ENCODE results near the gene TARBP2.
"Not testable (repeated sequence)": the region's sequence is repeated elsewhere in the genome, so short reads cannot be mapped to it uniquely, and the experiment has no call there.

The TARBP2 gene

DNA sequence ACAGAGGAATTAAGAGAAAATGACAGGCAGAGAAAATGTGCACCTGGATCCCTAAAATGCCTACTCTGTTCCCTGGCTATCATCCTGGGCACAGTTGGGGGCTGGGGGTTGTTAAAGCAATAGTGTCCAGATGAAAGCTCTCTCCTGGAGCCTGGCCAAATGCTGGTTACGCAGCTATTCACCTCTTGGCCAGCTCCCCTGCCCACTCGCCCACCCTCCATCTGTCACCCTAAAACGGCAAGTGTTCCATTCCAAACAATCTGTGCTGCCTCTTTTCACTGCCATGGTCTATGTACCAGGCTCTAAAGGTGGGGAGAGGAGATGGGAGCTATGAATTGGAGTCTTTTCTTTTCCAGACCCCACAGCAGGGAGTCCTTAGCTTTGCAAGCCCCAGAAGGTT lies 30.9 kb downstream of the TARBP2 start:
- no peaks in the 10 kb centered on the region for H3K27me3 Mint-ChIP-seq
- H3K9me3 Mint-ChIP-seq = no peaks in the 10 kb centered on the region
- H3K4me1 Mint-ChIP-seq = no peaks in the 10 kb centered on the region
- H3K36me3 Mint-ChIP-seq = peaks cover 27% of the 10 kb centered on the region
- H3K4me3 Mint-ChIP-seq = no peak overlapping the region
- DNase-seq (ENCODE audit: low spot score in 2 of 2) = no peak
- no peak overlapping the region for H3K27ac Mint-ChIP-seq
- no peak for ATAC-seq (ENCODE audit: low read depth)

DNA sequence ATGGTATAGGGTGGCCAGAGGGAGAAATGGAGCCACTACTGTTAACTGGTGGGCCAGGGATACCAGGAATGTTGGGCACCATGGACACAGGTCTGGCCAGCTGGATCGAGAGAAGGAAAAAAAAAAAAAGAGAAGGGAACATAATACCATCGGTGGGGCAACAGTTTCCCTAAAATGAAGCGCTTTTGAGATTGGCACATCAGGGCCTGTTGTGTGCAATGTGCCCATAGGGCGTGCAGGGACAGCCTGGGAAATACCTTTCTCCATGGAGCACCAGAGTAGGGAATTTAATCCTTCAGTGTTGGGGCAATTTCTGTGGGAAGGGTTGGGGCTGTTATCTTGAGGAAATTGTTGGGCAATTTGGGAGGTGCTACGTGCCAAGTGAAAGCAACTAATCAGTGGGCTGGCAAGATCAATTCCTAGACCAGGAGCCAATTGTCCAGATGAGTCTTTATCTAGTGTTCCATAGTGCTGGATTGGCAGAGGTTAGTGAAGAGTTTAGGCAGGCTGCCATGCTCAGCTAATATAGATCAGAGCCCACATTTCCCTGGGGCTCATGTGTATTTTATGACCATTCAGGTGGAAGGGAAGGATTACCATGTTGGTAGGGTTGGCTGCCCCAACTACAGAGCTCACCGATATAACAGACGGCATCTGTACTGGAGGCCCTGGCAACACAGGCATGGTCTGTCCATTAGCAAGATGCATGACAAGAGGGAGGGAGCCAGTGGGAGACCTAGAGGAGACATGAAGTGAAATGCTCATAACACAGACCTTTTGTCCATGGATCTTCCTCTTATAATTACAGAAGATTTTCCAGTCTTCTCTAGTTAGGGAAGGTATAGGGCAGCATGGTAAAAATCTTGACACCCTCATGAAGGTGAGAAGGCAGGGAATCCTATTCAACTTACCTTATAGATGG lies 31.7 kb downstream of the TARBP2 start:
- no peak for DNase-seq (ENCODE audit: low spot score in 2 of 2)
- Mint-ChIP-seq H3K4me3 (no peak overlapping the region), H3K9me3 (no peaks in the 10 kb centered on the region), H3K27ac (no peak overlapping the region), H3K36me3 (peaks cover 27% of the 10 kb centered on the region), H3K4me1 (no peaks in the 10 kb centered on the region), H3K27me3 (no peaks in the 10 kb centered on the region)
- ATAC-seq (ENCODE audit: low read depth) = no peak

DNA sequence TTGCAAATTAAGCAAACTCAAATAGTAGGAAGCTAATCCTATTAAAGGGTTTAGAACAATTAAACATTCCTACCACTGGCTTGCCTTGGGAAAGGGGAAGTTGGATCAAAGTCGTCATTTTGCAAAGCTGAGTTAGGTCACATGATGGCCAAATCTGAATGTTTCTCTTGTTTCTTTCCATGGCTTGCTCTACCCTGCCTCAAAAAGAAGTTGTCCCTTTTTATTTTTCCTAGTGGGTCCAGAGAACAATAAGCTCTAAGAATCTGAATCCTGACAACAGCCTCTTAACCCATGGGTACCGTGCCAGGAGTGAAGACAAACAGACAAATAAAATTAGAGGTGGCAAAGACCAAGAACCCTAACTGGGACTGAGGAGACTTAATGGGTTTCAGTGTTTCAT lies 32.4 kb downstream of the TARBP2 start:
- peaks cover 27% of the 10 kb centered on the region for H3K36me3 Mint-ChIP-seq
- H3K4me3 Mint-ChIP-seq = no peak overlapping the region
- H3K27me3 Mint-ChIP-seq = no peaks in the 10 kb centered on the region
- DNase-seq (ENCODE audit: low spot score in 2 of 2) = no peak
- no peaks in the 10 kb centered on the region for H3K4me1 Mint-ChIP-seq
- no peak overlapping the region for H3K27ac Mint-ChIP-seq
- ATAC-seq (ENCODE audit: low read depth) = no peak
- H3K9me3 Mint-ChIP-seq = no peaks in the 10 kb centered on the region

DNA sequence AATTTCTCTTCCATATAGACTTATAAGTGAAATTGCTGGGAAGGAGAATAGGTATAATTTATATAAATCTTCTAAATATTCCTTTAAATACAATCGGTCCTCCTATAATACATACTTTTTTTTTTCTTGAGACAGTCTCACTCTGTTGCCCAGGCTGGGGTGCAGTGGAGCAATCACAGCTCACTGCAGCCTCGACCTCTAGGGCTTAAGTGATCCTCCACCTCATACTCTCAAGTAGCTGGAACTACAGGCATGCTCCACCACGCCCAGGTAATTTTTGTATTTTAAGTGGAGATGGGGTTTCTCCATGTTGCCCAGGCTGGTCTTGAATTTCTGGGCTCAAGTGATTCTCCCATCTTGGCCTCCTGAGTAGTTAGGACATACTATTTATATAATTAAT lies 35.9 kb downstream of the TARBP2 start:
- Mint-ChIP-seq H3K4me3 (no peak overlapping the region), H3K4me1 (no peaks in the 10 kb centered on the region), H3K9me3 (no peaks in the 10 kb centered on the region), H3K27ac (no peak overlapping the region), H3K27me3 (no peaks in the 10 kb centered on the region), H3K36me3 (peaks cover 24% of the 10 kb centered on the region)
- ATAC-seq (ENCODE audit: low read depth) = no peak
- no peak for DNase-seq (ENCODE audit: low spot score in 2 of 2)

DNA sequence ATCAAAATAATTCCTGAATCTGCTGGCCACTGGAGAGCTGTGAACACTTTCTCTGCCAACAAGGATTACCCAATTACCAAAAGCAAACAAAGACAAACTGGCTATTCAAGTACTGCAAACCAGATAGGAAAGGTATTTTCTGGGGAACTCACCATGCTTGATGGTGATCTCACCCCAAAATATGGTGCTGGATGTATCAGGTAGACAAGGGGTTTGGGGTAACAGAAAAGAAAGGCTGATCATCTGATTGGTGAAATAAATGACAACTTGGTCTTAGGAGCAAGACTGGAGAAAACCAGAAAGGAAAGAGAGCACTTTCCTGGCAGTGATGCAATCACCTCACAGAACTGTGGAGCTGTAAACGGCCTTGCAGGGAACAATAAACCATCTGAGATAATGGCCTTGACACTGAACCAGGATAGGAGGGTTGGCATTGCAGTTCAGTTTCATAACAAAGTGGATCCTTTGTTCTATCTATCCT lies 37.2 kb downstream of the TARBP2 start:
- Mint-ChIP-seq H3K4me3 (no peak overlapping the region), H3K9me3 (no peaks in the 10 kb centered on the region), H3K27ac (peak overlapping the region; percentile 72), H3K4me1 (no peaks in the 10 kb centered on the region), H3K27me3 (no peaks in the 10 kb centered on the region), H3K36me3 (peaks cover 18% of the 10 kb centered on the region)
- ATAC-seq (ENCODE audit: low read depth) = no peak
- DNase-seq (ENCODE audit: low spot score in 2 of 2) = no peak

DNA sequence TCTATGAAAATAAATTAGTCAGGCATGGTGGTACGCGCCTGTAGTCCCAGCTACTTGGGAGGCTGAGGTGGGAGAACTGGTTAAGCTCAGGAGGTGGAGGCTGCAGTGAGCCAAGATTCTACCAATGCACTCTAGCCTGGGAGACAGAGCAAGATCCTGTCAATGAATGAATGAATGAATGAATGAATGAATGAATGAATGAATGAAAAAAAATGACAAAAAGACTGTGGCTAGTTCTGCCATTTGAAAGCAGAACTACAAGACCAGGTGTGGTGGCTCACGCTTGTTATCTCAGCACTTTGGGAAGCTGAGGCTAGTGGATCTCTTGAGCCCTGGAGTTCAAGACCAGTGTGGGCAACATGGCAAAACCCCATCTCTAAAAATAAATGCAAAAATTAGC lies 38.4 kb downstream of the TARBP2 start:
- H3K27me3 Mint-ChIP-seq = no peaks in the 10 kb centered on the region
- H3K4me1 Mint-ChIP-seq = no peaks in the 10 kb centered on the region
- H3K36me3 Mint-ChIP-seq = peaks cover 11% of the 10 kb centered on the region
- DNase-seq (ENCODE audit: low spot score in 2 of 2) = no peak
- no peak overlapping the region for H3K27ac Mint-ChIP-seq
- no peaks in the 10 kb centered on the region for H3K9me3 Mint-ChIP-seq
- H3K4me3 Mint-ChIP-seq = no peak overlapping the region
- no peak for ATAC-seq (ENCODE audit: low read depth)

DNA sequence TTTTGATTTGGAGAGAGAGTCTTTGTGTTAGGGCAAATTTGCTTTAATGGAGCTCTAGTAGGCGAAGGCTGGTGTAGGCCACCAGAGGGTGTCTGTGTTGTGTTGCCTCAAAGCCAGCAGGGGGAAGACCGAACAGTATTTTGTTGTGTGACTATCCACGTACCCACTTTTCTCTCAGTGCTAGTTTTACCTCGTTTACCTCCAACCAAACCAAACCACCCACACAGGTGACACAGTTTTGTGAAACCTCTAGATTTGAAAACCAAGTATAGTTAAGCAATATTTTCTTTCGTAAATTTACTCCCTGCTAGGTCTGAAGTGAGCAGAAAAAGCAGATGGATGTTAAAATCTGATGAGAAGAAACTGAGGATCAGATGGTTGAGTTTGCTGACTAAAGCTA lies 42.5 kb downstream of the TARBP2 start:
- H3K36me3 Mint-ChIP-seq = peaks cover 6% of the 10 kb centered on the region
- no peak overlapping the region for H3K4me3 Mint-ChIP-seq
- ATAC-seq (ENCODE audit: low read depth) = peak; percentile 96

DNA sequence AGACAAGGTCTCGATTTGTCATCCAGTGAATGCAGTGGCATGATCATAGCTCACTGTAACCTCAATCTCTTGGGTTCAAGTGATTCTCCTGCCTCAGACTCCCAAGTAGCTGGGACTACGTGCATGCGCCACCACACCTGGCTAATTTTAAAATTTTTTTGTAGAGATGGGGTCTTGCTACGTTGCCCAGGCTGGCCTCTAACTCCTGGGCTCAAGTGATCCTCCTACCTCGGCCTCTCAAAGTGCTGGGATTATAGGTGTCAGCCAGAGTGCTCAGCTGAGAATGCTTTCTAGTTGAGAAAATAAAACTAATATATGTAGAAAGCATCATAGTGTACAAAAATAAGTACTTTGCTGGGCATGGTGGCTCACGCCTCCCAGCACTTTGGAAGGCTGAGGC lies 47.3 kb downstream of the TARBP2 start:
- Mint-ChIP-seq H3K27ac (peak overlapping the region; percentile 53), H3K36me3 (peaks cover 14% of the 10 kb centered on the region)
- H3K9me3 Mint-ChIP-seq; H3K4me1 Mint-ChIP-seq; H3K4me3 Mint-ChIP-seq; H3K27me3 Mint-ChIP-seq; DNase-seq (ENCODE audit: low spot score in 2 of 2); ATAC-seq (ENCODE audit: low read depth): not testable (repeated sequence)

More for the DNA sequence above, 42.5 kb downstream of the TARBP2 start:
- Mint-ChIP-seq H3K4me1 (no peaks in the 10 kb centered on the region), H3K9me3 (no peaks in the 10 kb centered on the region), H3K27me3 (no peaks in the 10 kb centered on the region), H3K27ac (no peak overlapping the region)
- peak; percentile 19 to 25 for DNase-seq (ENCODE audit: low spot score in 2 of 2)

DNA sequence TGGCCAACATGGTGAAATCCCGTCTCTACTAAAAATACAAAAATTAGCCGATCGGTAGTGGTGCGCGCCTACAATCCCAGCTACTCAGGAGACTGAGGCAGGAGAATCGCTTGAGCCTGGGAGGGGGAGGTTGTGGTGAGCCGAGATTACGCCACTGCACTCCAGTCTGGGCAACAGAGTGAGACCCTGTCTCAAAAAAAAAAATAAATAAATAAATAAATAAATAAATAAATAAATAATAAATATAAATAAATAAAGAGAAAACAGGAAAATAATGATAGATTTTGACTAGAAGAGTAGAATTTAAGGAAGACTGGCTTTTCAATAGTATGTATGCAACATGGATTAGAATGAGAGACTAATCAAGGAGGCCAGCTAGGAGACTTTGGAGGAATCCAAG lies 49.0 kb downstream of the TARBP2 start:
- H3K9me3 Mint-ChIP-seq; H3K27me3 Mint-ChIP-seq; DNase-seq (ENCODE audit: low spot score in 2 of 2); ATAC-seq (ENCODE audit: low read depth); H3K4me3 Mint-ChIP-seq; H3K4me1 Mint-ChIP-seq; H3K27ac Mint-ChIP-seq: not testable (repeated sequence)
- H3K36me3 Mint-ChIP-seq = peaks cover 14% of the 10 kb centered on the region

DNA sequence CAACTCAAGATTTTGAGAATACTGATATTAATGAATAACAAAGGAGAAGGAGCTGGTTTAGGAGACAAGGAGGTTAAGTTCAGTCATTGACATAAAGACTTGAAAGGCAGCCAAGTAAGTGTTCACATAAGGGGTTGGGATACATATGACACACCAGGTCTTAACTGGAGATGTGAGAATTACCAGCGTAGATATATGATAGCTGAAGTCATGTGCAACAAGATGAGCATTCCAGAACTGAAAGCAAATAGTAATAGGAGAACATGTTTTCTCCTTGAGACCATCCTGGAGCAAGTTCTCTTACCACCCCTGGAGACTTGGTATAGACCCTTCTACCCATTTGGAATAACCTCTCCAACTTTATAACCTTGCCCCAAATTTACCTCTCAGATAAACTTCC lies 49.5 kb downstream of the TARBP2 start:
- no peaks in the 10 kb centered on the region for H3K9me3 Mint-ChIP-seq
- ATAC-seq (ENCODE audit: low read depth) (no peak), DNase-seq (ENCODE audit: low spot score in 2 of 2) (no peak)
- no peaks in the 10 kb centered on the region for H3K27me3 Mint-ChIP-seq
- H3K4me3 Mint-ChIP-seq = no peak overlapping the region
- peaks cover 14% of the 10 kb centered on the region for H3K36me3 Mint-ChIP-seq
- peaks cover 2% of the 10 kb centered on the region for H3K4me1 Mint-ChIP-seq
- H3K27ac Mint-ChIP-seq = no peak overlapping the region

DNA sequence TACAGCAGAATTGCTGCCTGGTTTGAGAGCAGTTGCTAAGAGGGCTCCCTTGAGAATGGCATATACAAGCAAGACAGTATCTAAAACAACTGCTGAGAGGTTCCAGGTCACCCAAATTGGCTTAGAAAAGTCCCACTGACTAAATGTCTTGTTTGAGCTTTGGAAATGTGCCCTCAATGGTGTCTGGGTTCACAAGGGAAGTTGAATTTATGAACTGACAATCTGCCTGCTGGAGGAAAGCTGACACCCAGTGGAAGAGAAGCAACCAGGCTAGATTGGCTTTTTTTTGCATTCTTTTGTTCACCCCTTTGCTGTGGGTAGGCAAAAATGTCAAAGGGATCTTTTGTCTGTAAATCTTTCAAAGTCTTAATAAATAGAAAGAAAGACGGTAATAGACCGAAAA lies 50.8 kb downstream of the TARBP2 start:
- DNase-seq (ENCODE audit: low spot score in 2 of 2) = no peak
- no peak overlapping the region for H3K4me3 Mint-ChIP-seq
- H3K9me3 Mint-ChIP-seq = no peaks in the 10 kb centered on the region
- ATAC-seq (ENCODE audit: low read depth) = no peak
- H3K27ac Mint-ChIP-seq = no peak overlapping the region
- peaks cover 14% of the 10 kb centered on the region for H3K36me3 Mint-ChIP-seq
- no peaks in the 10 kb centered on the region for H3K27me3 Mint-ChIP-seq
- H3K4me1 Mint-ChIP-seq = peaks cover 2% of the 10 kb centered on the region

DNA sequence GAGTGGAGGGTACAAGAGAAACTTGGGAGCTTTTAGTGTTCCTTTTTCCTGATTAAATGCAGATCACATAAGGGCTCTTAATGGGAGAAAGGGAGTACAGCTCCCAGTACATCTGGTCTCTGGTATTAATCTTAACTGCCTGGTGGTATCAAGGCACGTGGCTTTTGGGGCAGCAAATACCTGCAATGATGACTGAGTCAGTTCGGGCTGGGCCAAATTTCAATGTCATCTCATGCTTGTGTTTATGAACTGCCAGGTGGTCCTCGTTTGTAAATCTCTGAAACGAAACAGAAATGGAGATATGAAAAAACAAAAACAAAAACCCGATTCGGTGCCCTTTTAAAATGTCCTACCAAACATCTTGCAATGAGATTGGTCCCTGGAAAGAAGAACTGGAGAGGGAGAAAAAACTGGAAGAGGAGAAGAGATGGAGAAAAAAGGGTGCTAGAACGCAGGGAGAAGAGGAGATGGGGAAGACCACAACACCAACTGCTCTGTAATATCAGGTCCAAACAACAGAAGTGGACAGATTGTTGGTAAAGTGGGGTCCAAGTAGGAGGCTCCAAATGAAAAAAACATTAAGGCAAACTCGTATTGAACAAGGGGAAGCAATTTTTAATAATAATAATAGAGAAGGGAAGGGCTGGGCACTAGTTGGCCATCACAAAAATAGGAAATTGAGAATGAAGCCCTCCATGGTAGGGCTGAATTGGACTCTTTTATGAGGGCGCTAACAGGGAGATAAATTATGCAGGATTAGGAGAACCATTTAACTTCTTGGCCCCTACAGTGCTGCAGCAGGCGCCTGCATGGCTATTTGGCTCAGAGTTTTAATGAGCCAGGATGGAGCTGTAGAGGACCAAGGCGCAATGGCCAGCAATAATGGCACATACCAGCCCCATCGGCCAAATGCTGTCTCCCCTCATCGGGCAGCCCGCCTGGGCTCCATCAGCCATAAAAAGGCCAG lies 51.6 kb downstream of the TARBP2 start:
- ATAC-seq (ENCODE audit: low read depth) (no peak), DNase-seq (ENCODE audit: low spot score in 2 of 2) (no peak)
- Mint-ChIP-seq H3K36me3 (peaks cover 14% of the 10 kb centered on the region), H3K4me3 (no peak overlapping the region), H3K9me3 (no peaks in the 10 kb centered on the region), H3K27me3 (no peaks in the 10 kb centered on the region), H3K4me1 (peaks cover 2% of the 10 kb centered on the region), H3K27ac (no peak overlapping the region)
